ENCODE measurements around the gene NFKBIB. TPM values are rescaled to one million over a fixed set of nuclear protein-coding genes. Genes with fewer than 3 reads are reported as not detected.

Gene NFKBIB
- total RNA-seq, 1 donor from 2014 or later, result 8.3 TPM

GRCh38 chr19:38891771-38892170 is 8.0 kb upstream of the NFKBIB start:
- H3F3A ChIP-seq (ENCODE audit: low read depth), result no peaks in the 10 kb centered on the region
- no peak overlapping the region for H2AFZ ChIP-seq (replicated peaks)
- peaks cover 2% of the 10 kb centered on the region for H3K27me3 Mint-ChIP-seq (ENCODE audit: insufficient read depth, low read depth)
- no peak overlapping the region for H3K27ac Mint-ChIP-seq
- H3K9ac ChIP-seq, result no peak overlapping the region
- no peak overlapping the region for H3K4me3 ChIP-seq
- no peak for DNase-seq (ENCODE audit: low spot score)
- H3K36me3 Mint-ChIP-seq, result no peaks in the 10 kb centered on the region
- H3K9me3 Mint-ChIP-seq, result no peaks in the 10 kb centered on the region
- no peaks in the 10 kb centered on the region for H3K27me3 ChIP-seq
- no peak overlapping the region for H3K4me3 Mint-ChIP-seq
- no peaks in the 10 kb centered on the region for H4K20me1 ChIP-seq (ENCODE audit: low read depth)
- H3K36me3 ChIP-seq, result no peaks in the 10 kb centered on the region
- no peak overlapping the region for H3K4me2 ChIP-seq
- peaks cover 3% of the 10 kb centered on the region for H3K4me1 Mint-ChIP-seq
- no peaks in the 10 kb centered on the region for H3K4me1 ChIP-seq
- no peak for TF ChIP-seq EZH2phosphoT487 (IDR thresholded peaks at IDR 0.05)
- no peak for TF ChIP-seq EZH2 (IDR thresholded peaks at IDR 0.05)
- no peak for TF ChIP-seq CTCF (IDR thresholded peaks at IDR 0.05)
- H3K27ac ChIP-seq, result no peak overlapping the region
- H3K9me3 ChIP-seq (ENCODE audit: low read depth), result no peaks in the 10 kb centered on the region
- no peaks in the 10 kb centered on the region for H3K79me2 ChIP-seq (ENCODE audit: low read depth)

- Mint-ChIP-seq H3K4me1 (peaks cover 3% of the 10 kb centered on the region), H3K27ac (no peak overlapping the region), H3K4me3 (no peak overlapping the region), H3K9me3 (no peaks in the 10 kb centered on the region), H3K27me3 (ENCODE audit: insufficient read depth, low read depth) (peaks cover 4% of the 10 kb centered on the region), H3K36me3 (no peaks in the 10 kb centered on the region)
- Histone ChIP-seq H3K36me3 (no peaks in the 10 kb centered on the region), H2AFZ (replicated peaks) (no peak overlapping the region), H3K4me3 (no peak overlapping the region), H3K9ac (no peak overlapping the region), H3K4me2 (no peak overlapping the region), H3K79me2 (ENCODE audit: low read depth) (no peaks in the 10 kb centered on the region), H3K4me1 (no peaks in the 10 kb centered on the region), H3F3A (ENCODE audit: low read depth) (no peaks in the 10 kb centered on the region), H3K9me3 (ENCODE audit: low read depth) (no peaks in the 10 kb centered on the region), H3K27ac (no peak overlapping the region), H3K27me3 (no peaks in the 10 kb centered on the region), H4K20me1 (ENCODE audit: low read depth) (no peaks in the 10 kb centered on the region)
- TF ChIP-seq EZH2phosphoT487 (IDR thresholded peaks at IDR 0.05) (no peak), CTCF (IDR thresholded peaks at IDR 0.05) (no peak), EZH2 (IDR thresholded peaks at IDR 0.05) (no peak)
- DNase-seq (ENCODE audit: low spot score), result no peak
Observed at GRCh38 chr19:38892841-38893240, 6.9 kb upstream of the NFKBIB start.

GRCh38 chr19:38893341-38893771 is 6.4 kb upstream of the NFKBIB start:
- no peak for DNase-seq (ENCODE audit: low spot score)
- no peak overlapping the region for H3K4me3 ChIP-seq
- TF ChIP-seq EZH2phosphoT487 (IDR thresholded peaks at IDR 0.05), result no peak
- TF ChIP-seq EZH2 (IDR thresholded peaks at IDR 0.05), result no peak
- TF ChIP-seq CTCF (IDR thresholded peaks at IDR 0.05), result no peak
- no peaks in the 10 kb centered on the region for H4K20me1 ChIP-seq (ENCODE audit: low read depth)
- no peak overlapping the region for H3K9ac ChIP-seq
- no peaks in the 10 kb centered on the region for H3F3A ChIP-seq (ENCODE audit: low read depth)
- H2AFZ ChIP-seq (replicated peaks), result no peak overlapping the region
- no peak overlapping the region for H3K4me2 ChIP-seq
- H3K27me3 ChIP-seq, result peaks cover 3% of the 10 kb centered on the region
- no peaks in the 10 kb centered on the region for H3K9me3 ChIP-seq (ENCODE audit: low read depth)
- H3K4me1 ChIP-seq, result no peaks in the 10 kb centered on the region
- H3K79me2 ChIP-seq (ENCODE audit: low read depth), result no peaks in the 10 kb centered on the region
- Mint-ChIP-seq H3K4me3 (no peak overlapping the region), H3K27me3 (ENCODE audit: insufficient read depth, low read depth) (peaks cover 3% of the 10 kb centered on the region), H3K27ac (no peak overlapping the region), H3K4me1 (peaks cover 4% of the 10 kb centered on the region), H3K9me3 (no peaks in the 10 kb centered on the region), H3K36me3 (no peaks in the 10 kb centered on the region)
- H3K36me3 ChIP-seq, result no peaks in the 10 kb centered on the region
- no peak overlapping the region for H3K27ac ChIP-seq

Data from neural progenitor cell (in vitro differentiated cells).